Putamen (tissue), 1 donor: Measurements from ENCODE around the gene AP3B2.
"Not testable (repeated sequence)": the region's sequence is repeated elsewhere in the genome, so short reads cannot be mapped to it uniquely, and the experiment has no call there.

ENCODE experiments used
- DNase-seq: peaks from one replicate; pipeline ENCODE4 v3.0.0-alpha.2; 2016; ENCODE audit warnings: low spot score

AP3B2 gene

DNA sequence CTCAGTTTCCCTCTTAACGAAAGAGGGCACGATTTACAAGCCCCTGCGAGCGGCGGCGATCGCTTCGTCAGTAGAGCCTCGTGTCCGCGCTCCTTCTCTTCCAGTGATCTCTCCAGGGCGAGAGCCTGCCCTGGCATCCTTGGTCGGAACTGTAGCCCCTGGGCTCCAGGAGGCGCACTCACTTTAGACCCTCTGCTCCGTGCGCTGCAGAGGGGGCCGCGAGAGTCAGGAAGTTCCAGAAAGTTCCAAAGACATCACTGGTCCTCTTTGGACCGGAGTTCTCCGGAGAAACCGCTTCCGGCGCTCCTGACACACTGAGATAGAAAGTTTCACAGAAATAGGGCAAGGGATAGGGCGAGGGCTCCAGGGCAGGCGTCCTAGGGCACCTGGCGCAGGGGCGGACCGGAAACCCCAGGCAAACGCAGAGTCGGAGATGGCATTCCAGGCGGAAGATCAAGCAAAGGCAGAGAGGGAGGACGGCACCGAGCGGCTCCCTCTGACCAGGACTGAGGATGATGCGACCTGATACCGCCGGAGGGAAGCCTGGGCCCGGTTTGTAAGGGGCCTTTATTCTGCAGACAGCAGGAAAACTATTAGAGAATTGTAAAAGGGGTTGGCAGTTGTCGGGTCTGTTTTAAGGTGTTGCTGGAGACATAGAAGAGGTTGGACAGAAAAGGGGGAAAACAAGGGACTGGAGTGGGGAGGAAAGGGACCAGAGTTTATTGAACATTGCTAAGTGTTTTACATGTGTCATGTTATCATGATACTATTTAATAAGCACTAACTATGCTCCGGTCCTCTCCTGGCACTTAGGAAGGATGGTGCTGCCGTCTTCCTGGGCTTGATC lies 61.2 kb downstream of the AP3B2 start:
- peak; percentile 34 for DNase-seq

GRCh38 chr15:82647835-82648256 lies 61.8 kb downstream of the AP3B2 start:
- no peak for DNase-seq

GRCh38 chr15:82647045-82647834 lies 62.4 kb downstream of the AP3B2 start, which contains the start of gene CPEB1:
CPEB1 (minus strand) TSS chr15:82647363; CDS start chr15:82628459, 18,904 bp downstream.
- DNase-seq: peak; percentile 85

GRCh38 chr15:82646250-82647044 lies 63.2 kb downstream of the AP3B2 start:
- no peak for DNase-seq

DNA sequence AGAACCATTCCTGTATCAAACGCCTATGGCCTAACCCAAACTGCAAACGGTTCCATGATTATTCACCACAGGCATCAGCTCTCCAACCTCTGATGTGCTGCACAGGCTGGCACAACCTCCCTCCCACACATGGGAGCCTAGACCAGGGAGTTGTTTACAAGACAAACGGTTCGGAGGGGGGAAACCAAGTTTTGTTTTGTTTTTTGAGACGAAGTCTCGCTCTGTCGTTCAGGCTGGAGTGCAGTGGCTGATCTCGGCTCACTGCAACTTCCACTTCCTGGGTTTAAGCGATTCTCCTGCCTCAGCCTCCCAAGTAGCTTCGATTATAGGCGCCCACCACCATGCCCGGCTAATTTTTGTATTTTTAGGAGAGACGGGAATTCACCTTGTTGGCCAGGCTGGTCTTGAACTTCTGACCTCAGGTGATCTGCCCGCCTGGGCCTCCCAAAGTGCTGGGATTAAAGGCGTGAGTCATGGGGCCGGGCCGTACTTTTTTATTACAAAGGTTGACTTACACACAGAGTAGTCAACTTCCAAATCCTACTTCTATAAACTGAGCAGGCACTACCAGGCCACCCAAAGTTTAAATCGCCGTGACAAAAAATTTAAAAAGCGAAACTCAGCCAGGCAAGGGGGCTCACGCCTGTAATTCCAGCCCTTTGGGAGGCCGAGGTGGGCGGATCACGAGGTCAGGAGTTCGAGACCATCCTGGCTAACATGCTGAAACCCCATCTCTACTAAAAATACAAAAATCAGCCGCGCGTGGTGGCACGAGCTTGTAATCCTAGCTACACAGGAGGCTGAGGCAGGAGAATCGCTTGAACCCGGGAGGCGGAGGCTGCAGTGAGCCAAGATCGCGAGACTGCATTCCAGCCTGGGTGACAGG lies 64.5 kb downstream of the AP3B2 start:
- not testable (repeated sequence) for DNase-seq

- DNase-seq: no peak
Measured at GRCh38 chr15:82643992-82644391, 65.7 kb downstream of the AP3B2 start.

- DNase-seq: no peak
Measured at GRCh38 chr15:82642656-82643055, 67.0 kb downstream of the AP3B2 start.

DNA sequence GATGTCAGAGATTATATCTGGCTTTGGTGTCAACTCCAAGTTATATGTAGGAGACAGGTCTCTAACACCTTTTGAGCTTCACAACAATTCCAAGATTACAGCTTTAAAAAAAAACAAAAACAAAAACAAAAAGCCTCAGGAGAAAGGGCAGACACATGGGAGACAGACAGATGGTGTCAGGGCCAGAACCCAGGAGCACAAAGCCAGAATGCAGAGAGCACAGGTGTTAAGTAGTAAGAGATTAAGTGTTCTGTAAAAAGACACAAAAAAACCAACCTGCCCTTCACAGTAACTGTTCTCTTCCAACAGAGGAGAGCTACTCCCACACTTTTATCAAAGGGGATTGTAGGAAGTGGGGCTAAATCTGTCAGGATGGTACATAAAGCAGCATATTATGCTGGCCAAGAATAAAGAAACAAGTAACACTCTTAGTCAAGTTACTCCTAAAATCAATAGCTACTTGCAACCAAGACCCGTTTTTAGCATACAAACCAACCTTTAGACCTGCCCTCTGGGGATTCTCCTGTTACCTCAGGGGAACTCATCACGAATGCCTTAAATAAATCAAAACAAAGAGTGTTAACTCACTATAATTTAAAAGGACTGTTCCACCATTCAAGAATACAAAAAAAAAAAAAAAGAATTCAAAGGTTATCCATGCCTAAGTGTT lies 68.4 kb downstream of the AP3B2 start:
- no peak for DNase-seq

- DNase-seq: no peak
Measured at GRCh38 chr15:82640672-82641071, 69.0 kb downstream of the AP3B2 start.

GRCh38 chr15:82635798-82636197 lies 73.9 kb downstream of the AP3B2 start:
- no peak for DNase-seq

GRCh38 chr15:82630033-82630432 lies 79.6 kb downstream of the AP3B2 start:
- no peak for DNase-seq

DNA sequence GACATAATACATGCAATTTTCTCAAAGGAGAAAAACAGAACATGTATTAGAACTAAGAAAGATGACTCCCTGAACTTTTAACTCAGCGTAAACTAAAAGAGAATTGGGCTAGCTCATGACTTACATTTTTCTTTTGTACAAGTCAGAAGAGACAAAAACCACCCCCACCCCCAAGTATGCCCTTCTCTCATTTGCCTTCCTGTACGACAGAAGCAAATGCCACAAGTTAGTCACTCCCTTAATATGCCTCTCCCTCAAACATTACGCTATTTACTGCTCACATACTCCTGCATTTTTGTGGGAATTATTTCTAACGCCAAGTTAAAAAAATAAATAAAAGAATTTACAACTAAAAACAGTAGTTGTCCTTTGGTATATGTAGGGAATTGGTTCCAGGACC lies 84.5 kb downstream of the AP3B2 start:
- no peak for DNase-seq

GRCh38 chr15:82624438-82624837 lies 85.2 kb downstream of the AP3B2 start:
- no peak for DNase-seq

DNA sequence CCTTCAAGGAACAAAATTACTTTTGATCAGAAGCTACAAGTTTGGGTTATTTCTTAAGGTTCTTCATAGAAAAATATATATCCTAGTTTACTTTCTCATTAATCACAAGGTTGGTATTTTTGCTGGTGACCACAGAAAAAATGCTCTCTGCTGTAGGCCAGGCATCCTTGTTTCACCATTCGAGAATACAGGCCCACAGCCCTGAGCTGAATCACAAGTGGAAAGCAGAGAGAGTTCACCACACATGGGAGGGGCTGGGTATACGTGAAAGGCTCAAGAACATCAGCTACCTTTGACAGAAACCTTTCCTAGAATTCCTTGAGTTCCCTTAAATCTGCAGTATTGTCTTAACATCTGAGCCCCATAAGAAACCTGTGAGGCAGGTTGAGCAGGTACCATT lies 85.7 kb downstream of the AP3B2 start:
- DNase-seq: no peak

DNA sequence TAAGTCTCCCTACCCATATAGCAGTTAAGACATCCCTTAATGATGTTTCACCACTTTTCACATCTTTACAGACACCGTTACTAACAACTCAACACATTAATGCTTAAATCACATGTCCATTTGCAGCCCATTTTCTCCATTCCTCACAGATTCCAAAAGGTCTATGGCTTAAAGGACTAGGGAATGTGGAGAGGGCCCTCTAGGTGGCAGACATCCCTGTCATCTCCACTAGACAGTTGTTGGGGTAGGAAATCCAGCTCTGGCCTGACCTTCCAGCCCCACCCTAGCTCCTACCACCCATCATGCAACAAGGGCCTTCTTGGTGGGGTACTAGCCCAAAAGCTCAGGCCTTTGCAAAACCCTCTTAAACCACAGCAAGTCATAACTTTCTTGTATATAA lies 87.7 kb downstream of the AP3B2 start:
- no peak for DNase-seq

GRCh38 chr15:82613747-82614146 lies 95.9 kb downstream of the AP3B2 start:
- no peak for DNase-seq

GRCh38 chr15:82611348-82611747 lies 98.3 kb downstream of the AP3B2 start:
- no peak for DNase-seq
